ENCODE results near the gene COL6A2. TPM values are rescaled to one million over a fixed set of nuclear protein-coding genes. Genes with fewer than 3 reads are reported as not detected.
A peak's percentile ranks its signal among the peaks of the same experiment; 100 is the strongest.
"Not testable (repeated sequence)": the region's sequence is repeated elsewhere in the genome, so short reads cannot be mapped to it uniquely, and the experiment has no call there.

COL6A2 gene
- total and polyA plus RNA-seq, 9 donors: 481 to 1,002 (median 671) TPM

GRCh38 chr21:46100020-46100419, 2.1 kb downstream of the COL6A2 start:
- DNase-seq: no peak
- H3K4me1 ChIP-seq (ENCODE audit: control insufficient read depth, insufficient read depth, low read length): peaks cover 23% of the 10 kb centered on the region
- H3K4me3 ChIP-seq (ENCODE audit: low read length): peak overlapping the region; percentile 73
- peaks cover 7% of the 10 kb centered on the region for H3K36me3 ChIP-seq (ENCODE audit: control insufficient read depth, insufficient read depth, low read length)
- H3K9me3 ChIP-seq (replicated peaks; ENCODE audit: control insufficient read depth, low read depth, low read length): peaks cover 21% of the 10 kb centered on the region
- peak overlapping the region; percentile 51 for H3K27ac ChIP-seq (ENCODE audit: low read length)
- WGBS (ENCODE audit: insufficient coverage): 83% methylated on average over 3 of the region's 6 CpGs
- H3K27me3 ChIP-seq (ENCODE audit: control insufficient read depth, insufficient read depth, low read length): peaks cover 3% of the 10 kb centered on the region

- Histone ChIP-seq H3K4me1 (ENCODE audit: control insufficient read depth, insufficient read depth, low read length) (peaks cover 21% of the 10 kb centered on the region), H3K4me3 (ENCODE audit: low read length) (no peak overlapping the region), H3K36me3 (ENCODE audit: control insufficient read depth, insufficient read depth, low read length) (peaks cover 7% of the 10 kb centered on the region), H3K27ac (ENCODE audit: low read length) (no peak overlapping the region), H3K9me3 (replicated peaks; ENCODE audit: control insufficient read depth, low read depth, low read length) (peaks cover 25% of the 10 kb centered on the region), H3K27me3 (ENCODE audit: control insufficient read depth, insufficient read depth, low read length) (peaks cover 3% of the 10 kb centered on the region)
- 66% methylated on average over 4 of the region's 7 CpGs for WGBS (ENCODE audit: insufficient coverage)
- DNase-seq: peak; percentile 22
Measured at GRCh38 chr21:46100426-46100825, 2.5 kb downstream of the COL6A2 start.

GRCh38 chr21:46100906-46101305, 3.0 kb downstream of the COL6A2 start:
- H3K4me3 ChIP-seq (ENCODE audit: low read length): no peak overlapping the region
- H3K36me3 ChIP-seq (ENCODE audit: control insufficient read depth, insufficient read depth, low read length): peaks cover 7% of the 10 kb centered on the region
- WGBS (ENCODE audit: insufficient coverage): no CpG with 5 or more reads among the region's 4 CpGs
- DNase-seq: peak; percentile 5
- no peak overlapping the region for H3K27ac ChIP-seq (ENCODE audit: low read length)
- H3K27me3 ChIP-seq (ENCODE audit: control insufficient read depth, insufficient read depth, low read length): peaks cover 3% of the 10 kb centered on the region
- peaks cover 26% of the 10 kb centered on the region for H3K9me3 ChIP-seq (replicated peaks; ENCODE audit: control insufficient read depth, low read depth, low read length)
- peaks cover 18% of the 10 kb centered on the region for H3K4me1 ChIP-seq (ENCODE audit: control insufficient read depth, insufficient read depth, low read length)

- peaks cover 6% of the 10 kb centered on the region for H3K4me1 ChIP-seq (ENCODE audit: control insufficient read depth, insufficient read depth, low read length)
- DNase-seq: no peak
- peaks cover 7% of the 10 kb centered on the region for H3K36me3 ChIP-seq (ENCODE audit: control insufficient read depth, insufficient read depth, low read length)
- H3K27me3 ChIP-seq (ENCODE audit: control insufficient read depth, insufficient read depth, low read length): no peaks in the 10 kb centered on the region
- peaks cover 32% of the 10 kb centered on the region for H3K9me3 ChIP-seq (replicated peaks; ENCODE audit: control insufficient read depth, low read depth, low read length)
- H3K27ac ChIP-seq (ENCODE audit: low read length): no peak overlapping the region
- H3K4me3 ChIP-seq (ENCODE audit: low read length): no peak overlapping the region
Measured at GRCh38 chr21:46104104-46104503, 6.2 kb downstream of the COL6A2 start.

GRCh38 chr21:46107376-46107775, 9.5 kb downstream of the COL6A2 start:
- not testable (repeated sequence) for H3K27me3 ChIP-seq (ENCODE audit: control insufficient read depth, insufficient read depth, low read length); DNase-seq; H3K4me3 ChIP-seq (ENCODE audit: low read length); H3K27ac ChIP-seq (ENCODE audit: low read length); H3K4me1 ChIP-seq (ENCODE audit: control insufficient read depth, insufficient read depth, low read length)
- 90% methylated on average over 1 of the region's 2 CpGs for WGBS (ENCODE audit: insufficient coverage)
- Histone ChIP-seq H3K9me3 (replicated peaks; ENCODE audit: control insufficient read depth, low read depth, low read length) (peaks cover 28% of the 10 kb centered on the region), H3K36me3 (ENCODE audit: control insufficient read depth, insufficient read depth, low read length) (peaks cover 20% of the 10 kb centered on the region)

- Histone ChIP-seq H3K36me3 (ENCODE audit: control insufficient read depth, insufficient read depth, low read length) (peaks cover 34% of the 10 kb centered on the region), H3K9me3 (replicated peaks; ENCODE audit: control insufficient read depth, low read depth, low read length) (peaks cover 19% of the 10 kb centered on the region), H3K27me3 (ENCODE audit: control insufficient read depth, insufficient read depth, low read length) (no peaks in the 10 kb centered on the region), H3K4me3 (ENCODE audit: low read length) (no peak overlapping the region), H3K27ac (ENCODE audit: low read length) (no peak overlapping the region), H3K4me1 (ENCODE audit: control insufficient read depth, insufficient read depth, low read length) (no peaks in the 10 kb centered on the region)
- no peak for DNase-seq
- 58% methylated on average over 7 of the region's 9 CpGs for WGBS (ENCODE audit: insufficient coverage)
Measured at GRCh38 chr21:46108827-46109312, 11.0 kb downstream of the COL6A2 start.

- WGBS (ENCODE audit: insufficient coverage): 77% methylated on average over 13 of the region's 19 CpGs
Measured at GRCh38 chr21:46109313-46110221, 11.7 kb downstream of the COL6A2 start.

GRCh38 chr21:46110499-46111192, 12.7 kb downstream of the COL6A2 start:
- peak; percentile 30 for DNase-seq
- H3K4me3 ChIP-seq (ENCODE audit: low read length): no peak overlapping the region
- no peak overlapping the region for H3K27ac ChIP-seq (ENCODE audit: low read length)

More at GRCh38 chr21:46109313-46110221, 11.7 kb downstream of the COL6A2 start:
- Histone ChIP-seq H3K27me3 (ENCODE audit: control insufficient read depth, insufficient read depth, low read length) (no peaks in the 10 kb centered on the region), H3K36me3 (ENCODE audit: control insufficient read depth, insufficient read depth, low read length) (peaks cover 37% of the 10 kb centered on the region), H3K27ac (ENCODE audit: low read length) (no peak overlapping the region), H3K4me1 (ENCODE audit: control insufficient read depth, insufficient read depth, low read length) (no peaks in the 10 kb centered on the region), H3K4me3 (ENCODE audit: low read length) (no peak overlapping the region), H3K9me3 (replicated peaks; ENCODE audit: control insufficient read depth, low read depth, low read length) (peaks cover 15% of the 10 kb centered on the region)
- no peak for DNase-seq

GRCh38 chr21:46111193-46111571, 13.3 kb downstream of the COL6A2 start:
- H3K4me3 ChIP-seq (ENCODE audit: low read length): no peak overlapping the region
- H3K27me3 ChIP-seq (ENCODE audit: control insufficient read depth, insufficient read depth, low read length): no peaks in the 10 kb centered on the region
- peaks cover 54% of the 10 kb centered on the region for H3K36me3 ChIP-seq (ENCODE audit: control insufficient read depth, insufficient read depth, low read length)
- H3K27ac ChIP-seq (ENCODE audit: low read length): no peak overlapping the region
- H3K4me1 ChIP-seq (ENCODE audit: control insufficient read depth, insufficient read depth, low read length): no peaks in the 10 kb centered on the region
- H3K9me3 ChIP-seq (replicated peaks; ENCODE audit: control insufficient read depth, low read depth, low read length): peaks cover 9% of the 10 kb centered on the region
- DNase-seq: no peak
- 93% methylated on average over 6 of the region's 12 CpGs for WGBS (ENCODE audit: insufficient coverage)

More at GRCh38 chr21:46110499-46111192, 12.7 kb downstream of the COL6A2 start:
- 58% methylated on average over 14 of the region's 20 CpGs for WGBS (ENCODE audit: insufficient coverage)
- peaks cover 48% of the 10 kb centered on the region for H3K36me3 ChIP-seq (ENCODE audit: control insufficient read depth, insufficient read depth, low read length)
- H3K27me3 ChIP-seq (ENCODE audit: control insufficient read depth, insufficient read depth, low read length): no peaks in the 10 kb centered on the region
- H3K9me3 ChIP-seq (replicated peaks; ENCODE audit: control insufficient read depth, low read depth, low read length): peaks cover 10% of the 10 kb centered on the region
- H3K4me1 ChIP-seq (ENCODE audit: control insufficient read depth, insufficient read depth, low read length): no peaks in the 10 kb centered on the region

Measured in muscle of leg (tissue), 11 donors.